IPS-18a (cell line): ENCODE results near the gene LRSAM1.

ENCODE experiments used
- H3K27ac ChIP-seq: one replicate; pipeline ENCODE4 v1.5.1; 2013; ENCODE audit warnings: low read length
- H3K27me3 ChIP-seq: one replicate; pipeline ENCODE4 v1.6.1; 2013; ENCODE audit warnings: mild to moderate bottlenecking, low read length; ENCODE audit not compliant: control insufficient read depth, insufficient read depth
- H3K36me3 ChIP-seq: one replicate; pipeline ENCODE4 v1.6.1; 2013; ENCODE audit warnings: low read depth, low read length; ENCODE audit not compliant: control insufficient read depth
- H3K4me1 ChIP-seq: one replicate; pipeline ENCODE4 v1.6.1; 2013; ENCODE audit warnings: low read depth, low read length; ENCODE audit not compliant: control insufficient read depth
- H3K4me3 ChIP-seq: one replicate; pipeline ENCODE4 v1.5.1; 2013; ENCODE audit warnings: low read length
- H3K9ac ChIP-seq: one replicate; pipeline ENCODE4 v1.6.1; 2013; ENCODE audit warnings: mild to moderate bottlenecking, low read length, moderate library complexity
- H3K9me3 ChIP-seq: one replicate; pipeline ENCODE4 v1.6.1; 2013; ENCODE audit warnings: low read depth, low read length; ENCODE audit not compliant: control insufficient read depth

LRSAM1 gene

GRCh38 chr9:127467621-127468020 lies 16.3 kb downstream of the LRSAM1 start:
- peaks cover 5% of the 10 kb centered on the region for H3K36me3 ChIP-seq
- no peak overlapping the region for H3K27ac ChIP-seq
- H3K4me3 ChIP-seq: no peak overlapping the region
- H3K9ac ChIP-seq: no peak overlapping the region
- no peaks in the 10 kb centered on the region for H3K27me3 ChIP-seq
- H3K4me1 ChIP-seq: no peaks in the 10 kb centered on the region
- H3K9me3 ChIP-seq: no peaks in the 10 kb centered on the region

DNA sequence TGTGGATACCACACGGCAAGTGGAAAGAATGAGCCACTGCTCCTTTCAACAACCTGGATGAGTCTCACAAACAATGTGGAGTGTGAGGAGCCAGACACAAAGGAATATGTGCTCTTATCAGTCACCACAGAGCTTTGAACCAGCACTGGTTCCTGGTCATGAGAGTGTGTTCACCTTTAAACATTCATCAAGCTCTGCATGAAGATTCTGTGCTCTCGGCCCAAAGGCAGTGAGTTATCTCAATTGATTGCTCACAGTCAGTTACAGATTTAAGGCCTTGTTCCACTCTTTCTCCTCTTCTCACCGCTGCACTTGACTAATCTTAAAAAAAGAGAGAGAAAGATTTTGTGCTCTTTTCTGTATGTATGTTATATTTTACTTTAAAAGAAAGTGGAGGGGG lies 19.4 kb downstream of the LRSAM1 start:
- no peaks in the 10 kb centered on the region for H3K27me3 ChIP-seq
- no peak overlapping the region for H3K4me3 ChIP-seq
- H3K9ac ChIP-seq: no peak overlapping the region
- no peaks in the 10 kb centered on the region for H3K9me3 ChIP-seq
- H3K36me3 ChIP-seq: no peaks in the 10 kb centered on the region
- no peaks in the 10 kb centered on the region for H3K4me1 ChIP-seq
- no peak overlapping the region for H3K27ac ChIP-seq

DNA sequence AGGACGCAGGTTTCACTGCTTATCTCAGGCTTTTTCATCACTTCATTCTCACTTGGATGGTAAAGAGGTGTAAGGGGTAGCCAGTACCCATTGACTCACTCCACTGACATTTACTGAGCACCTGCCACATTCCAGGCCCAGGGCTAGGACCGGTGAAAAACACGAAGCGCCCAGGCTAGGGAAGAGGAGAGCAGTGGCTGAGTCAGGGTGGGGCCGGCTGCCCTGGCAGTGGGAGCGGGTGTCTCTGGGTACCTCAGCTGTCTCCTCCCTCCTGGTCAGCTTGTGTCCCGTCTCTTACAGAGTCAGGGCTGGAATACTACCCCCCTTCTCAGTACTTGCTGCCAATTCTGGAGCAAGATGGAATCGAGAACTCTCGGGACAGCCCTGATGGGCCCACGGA lies 22.2 kb downstream of the LRSAM1 start:
- Histone ChIP-seq H3K4me3 (no peak overlapping the region), H3K27ac (no peak overlapping the region), H3K27me3 (no peaks in the 10 kb centered on the region), H3K4me1 (no peaks in the 10 kb centered on the region), H3K9ac (no peak overlapping the region), H3K36me3 (no peaks in the 10 kb centered on the region), H3K9me3 (no peaks in the 10 kb centered on the region)

- Histone ChIP-seq H3K9me3 (no peaks in the 10 kb centered on the region), H3K27me3 (no peaks in the 10 kb centered on the region), H3K4me3 (no peak overlapping the region), H3K9ac (no peak overlapping the region), H3K4me1 (no peaks in the 10 kb centered on the region), H3K27ac (no peak overlapping the region), H3K36me3 (no peaks in the 10 kb centered on the region)
Observed at GRCh38 chr9:127473932-127474331, 22.6 kb downstream of the LRSAM1 start.

GRCh38 chr9:127474592-127474991 lies 23.3 kb downstream of the LRSAM1 start:
- Histone ChIP-seq H3K9ac (no peak overlapping the region), H3K27me3 (no peaks in the 10 kb centered on the region), H3K4me3 (no peak overlapping the region), H3K9me3 (no peaks in the 10 kb centered on the region), H3K36me3 (peaks cover 4% of the 10 kb centered on the region), H3K27ac (no peak overlapping the region), H3K4me1 (no peaks in the 10 kb centered on the region)

DNA sequence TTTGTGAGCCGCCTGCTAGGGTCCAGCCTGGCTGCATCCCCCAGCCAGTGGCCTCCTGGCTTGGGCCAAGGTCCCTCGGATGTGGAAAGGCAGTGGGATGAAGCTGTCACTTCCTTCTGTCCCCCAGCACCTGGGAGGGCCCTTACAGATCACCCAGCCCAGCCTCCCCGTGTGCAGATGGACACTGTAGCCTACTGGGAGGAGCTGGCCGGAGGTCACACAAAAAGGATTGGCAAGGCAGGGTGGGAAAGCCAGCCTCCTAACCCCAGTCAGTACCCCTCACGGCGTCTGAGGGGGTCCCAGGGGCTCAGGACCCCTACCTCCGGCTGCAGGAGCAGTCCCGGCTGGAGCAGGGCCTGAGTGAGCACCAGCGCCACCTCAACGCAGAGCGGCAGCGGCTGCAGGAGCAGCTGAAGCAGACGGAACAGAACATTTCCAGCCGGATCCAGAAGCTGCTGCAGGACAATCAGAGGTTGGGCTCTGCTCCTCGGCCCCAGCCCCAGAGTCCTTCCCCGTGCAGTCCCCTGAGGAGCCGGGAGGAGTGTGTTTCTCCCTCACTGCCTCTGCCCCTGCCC lies 28.3 kb downstream of the LRSAM1 start:
- Histone ChIP-seq H3K27me3 (no peaks in the 10 kb centered on the region), H3K4me3 (no peak overlapping the region), H3K4me1 (no peaks in the 10 kb centered on the region), H3K27ac (no peak overlapping the region), H3K9me3 (no peaks in the 10 kb centered on the region), H3K9ac (no peak overlapping the region), H3K36me3 (peaks cover 17% of the 10 kb centered on the region)

DNA sequence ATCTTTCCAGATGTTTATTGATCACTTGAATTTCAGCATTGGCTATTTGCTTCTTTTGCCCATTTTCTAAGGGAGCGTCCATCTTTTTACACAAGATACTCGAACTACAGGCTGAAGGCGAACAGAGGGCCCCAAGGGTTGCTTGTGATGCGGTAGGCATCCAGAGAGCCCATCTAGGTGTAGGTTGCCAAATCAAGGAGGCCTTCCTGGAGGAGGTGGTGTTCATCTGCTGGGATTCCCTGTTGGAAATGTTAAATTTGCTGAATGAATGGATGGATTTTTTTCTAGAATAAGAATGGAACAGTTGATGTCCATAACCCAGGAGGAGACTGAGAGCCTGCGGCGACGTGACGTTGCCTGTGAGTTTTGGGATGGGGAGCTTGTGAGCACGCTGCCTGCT lies 31.4 kb downstream of the LRSAM1 start:
- Histone ChIP-seq H3K27me3 (no peaks in the 10 kb centered on the region), H3K36me3 (peaks cover 25% of the 10 kb centered on the region), H3K4me3 (no peak overlapping the region)

GRCh38 chr9:127485995-127486394 lies 34.7 kb downstream of the LRSAM1 start:
- H3K36me3 ChIP-seq: peaks cover 12% of the 10 kb centered on the region

More for the DNA sequence above, 31.4 kb downstream of the LRSAM1 start:
- H3K4me1 ChIP-seq: no peaks in the 10 kb centered on the region
- H3K27ac ChIP-seq: no peak overlapping the region
- no peak overlapping the region for H3K9ac ChIP-seq
- no peaks in the 10 kb centered on the region for H3K9me3 ChIP-seq

GRCh38 chr9:127488946-127489345 lies 37.6 kb downstream of the LRSAM1 start:
- peaks cover 8% of the 10 kb centered on the region for H3K36me3 ChIP-seq
- H3K27me3 ChIP-seq: no peaks in the 10 kb centered on the region
- no peak overlapping the region for H3K9ac ChIP-seq
- H3K9me3 ChIP-seq: no peaks in the 10 kb centered on the region
- H3K4me3 ChIP-seq: no peak overlapping the region
- H3K4me1 ChIP-seq: no peaks in the 10 kb centered on the region
- H3K27ac ChIP-seq: no peak overlapping the region

More at GRCh38 chr9:127485995-127486394, 34.7 kb downstream of the LRSAM1 start:
- no peak overlapping the region for H3K9ac ChIP-seq
- no peaks in the 10 kb centered on the region for H3K9me3 ChIP-seq
- no peak overlapping the region for H3K27ac ChIP-seq
- no peaks in the 10 kb centered on the region for H3K27me3 ChIP-seq
- H3K4me1 ChIP-seq: no peaks in the 10 kb centered on the region
- H3K4me3 ChIP-seq: no peak overlapping the region

DNA sequence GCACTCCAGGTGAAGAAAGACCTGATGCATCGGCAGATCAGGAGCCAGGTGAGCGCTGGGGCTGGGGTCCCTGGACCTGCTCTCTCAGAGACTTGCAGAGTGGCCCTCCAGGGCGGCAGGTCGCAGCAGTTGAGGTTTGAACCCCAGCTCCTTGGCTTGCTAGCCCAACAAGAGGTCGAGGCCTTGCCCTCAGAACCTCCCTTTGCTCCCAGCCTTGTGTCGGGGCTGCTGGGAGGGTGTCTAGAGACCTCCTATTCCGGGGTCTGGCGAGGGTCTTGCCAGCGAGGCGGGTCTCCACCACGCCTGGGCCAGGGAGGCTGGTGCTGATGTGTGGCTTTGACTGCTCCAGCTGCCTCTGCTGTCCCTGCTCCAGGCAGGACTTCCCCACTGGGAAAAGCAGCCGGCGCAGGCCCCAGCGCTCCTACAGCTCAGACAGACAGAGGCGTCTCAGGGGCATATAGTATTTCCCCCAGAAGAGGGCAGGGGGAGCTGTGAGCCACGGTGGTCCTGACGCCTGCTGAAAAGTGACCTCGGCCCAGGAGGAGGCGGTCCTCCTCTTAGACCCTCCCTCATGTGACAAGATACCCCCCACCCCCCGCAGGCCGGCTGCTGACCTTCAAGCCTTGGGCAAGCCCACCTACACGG lies 38.3 kb downstream of the LRSAM1 start:
- Histone ChIP-seq H3K4me3 (no peak overlapping the region), H3K9ac (no peak overlapping the region), H3K36me3 (peaks cover 12% of the 10 kb centered on the region), H3K4me1 (no peaks in the 10 kb centered on the region), H3K27me3 (no peaks in the 10 kb centered on the region), H3K9me3 (no peaks in the 10 kb centered on the region), H3K27ac (no peak overlapping the region)

GRCh38 chr9:127490535-127491230 lies 39.4 kb downstream of the LRSAM1 start:
- Histone ChIP-seq H3K36me3 (peaks cover 10% of the 10 kb centered on the region), H3K4me3 (no peak overlapping the region), H3K9me3 (no peaks in the 10 kb centered on the region), H3K9ac (no peak overlapping the region), H3K27ac (no peak overlapping the region), H3K27me3 (no peaks in the 10 kb centered on the region), H3K4me1 (no peaks in the 10 kb centered on the region)

- no peaks in the 10 kb centered on the region for H3K4me1 ChIP-seq
- no peak overlapping the region for H3K4me3 ChIP-seq
- H3K27me3 ChIP-seq: no peaks in the 10 kb centered on the region
- no peak overlapping the region for H3K27ac ChIP-seq
- H3K36me3 ChIP-seq: peaks cover 6% of the 10 kb centered on the region
- H3K9me3 ChIP-seq: no peaks in the 10 kb centered on the region
- H3K9ac ChIP-seq: no peak overlapping the region
Observed at GRCh38 chr9:127491516-127491915, 40.2 kb downstream of the LRSAM1 start.
